Measurements from ENCODE around the gene BTD.
A peak's percentile ranks its signal among the peaks of the same experiment; 100 is the strongest.
"Not testable (repeated sequence)": the region's sequence is repeated elsewhere in the genome, so short reads cannot be mapped to it uniquely, and the experiment has no call there.

BTD gene

DNA sequence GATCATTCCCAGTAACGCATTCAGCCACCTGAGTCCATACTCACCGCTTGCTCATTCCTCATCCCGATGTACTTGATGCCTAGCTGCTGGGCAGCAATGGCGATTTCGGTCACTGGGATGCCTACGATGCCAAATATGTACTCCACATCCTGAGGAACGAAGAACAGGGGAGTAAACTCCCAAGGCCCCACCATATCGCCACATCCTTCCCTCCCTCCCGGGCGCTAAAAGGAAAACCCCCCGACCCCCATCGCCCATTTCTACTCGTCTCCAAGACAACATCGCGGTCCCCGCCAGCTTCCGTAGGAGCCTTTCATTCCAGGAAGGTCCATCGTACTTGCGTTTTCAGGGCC is 523 bp upstream of the BTD start:
- no peak for DNase-seq (ENCODE audit: low read depth)
- TF ChIP-seq, protein P1, sequence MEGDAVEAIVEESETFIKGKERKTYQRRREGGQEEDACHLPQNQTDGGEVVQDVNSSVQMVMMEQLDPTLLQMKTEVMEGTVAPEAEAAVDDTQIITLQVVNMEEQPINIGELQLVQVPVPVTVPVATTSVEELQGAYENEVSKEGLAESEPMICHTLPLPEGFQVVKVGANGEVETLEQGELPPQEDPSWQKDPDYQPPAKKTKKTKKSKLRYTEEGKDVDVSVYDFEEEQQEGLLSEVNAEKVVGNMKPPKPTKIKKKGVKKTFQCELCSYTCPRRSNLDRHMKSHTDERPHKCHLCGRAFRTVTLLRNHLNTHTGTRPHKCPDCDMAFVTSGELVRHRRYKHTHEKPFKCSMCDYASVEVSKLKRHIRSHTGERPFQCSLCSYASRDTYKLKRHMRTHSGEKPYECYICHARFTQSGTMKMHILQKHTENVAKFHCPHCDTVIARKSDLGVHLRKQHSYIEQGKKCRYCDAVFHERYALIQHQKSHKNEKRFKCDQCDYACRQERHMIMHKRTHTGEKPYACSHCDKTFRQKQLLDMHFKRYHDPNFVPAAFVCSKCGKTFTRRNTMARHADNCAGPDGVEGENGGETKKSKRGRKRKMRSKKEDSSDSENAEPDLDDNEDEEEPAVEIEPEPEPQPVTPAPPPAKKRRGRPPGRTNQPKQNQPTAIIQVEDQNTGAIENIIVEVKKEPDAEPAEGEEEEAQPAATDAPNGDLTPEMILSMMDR (conservative IDR thresholded peaks at IDR 0.05; ENCODE audit: low read depth, low read length): no peak

DNA sequence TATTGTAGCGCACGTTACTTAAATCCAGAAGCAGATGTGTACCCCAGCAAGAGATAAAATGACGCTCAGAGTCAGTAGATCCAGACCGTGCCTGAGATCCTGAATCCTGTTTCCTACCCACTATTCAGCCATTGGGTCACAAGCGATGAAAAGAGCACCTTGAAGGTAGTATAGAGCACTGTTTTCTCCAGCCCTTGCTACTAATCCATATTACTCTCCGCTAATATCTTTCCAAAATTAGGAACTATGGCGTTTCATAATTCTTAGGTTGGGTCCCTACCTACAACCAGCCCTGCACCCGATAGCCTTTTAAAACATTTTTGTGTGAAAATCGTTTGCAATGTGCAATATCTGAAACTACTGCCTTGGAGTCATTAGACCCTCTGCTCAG is 596 bp downstream of the BTD start:
- DNase-seq (ENCODE audit: low read depth): no peak
- TF ChIP-seq, protein P1 (conservative IDR thresholded peaks at IDR 0.05; ENCODE audit: low read depth, low read length): no peak
- peak overlapping the region; percentile 71 for H3K4me3 ChIP-seq (ENCODE audit: low read depth, low read length)

More for the DNA sequence above, 523 bp upstream of the BTD start:
- peak overlapping the region; percentile 71 for H3K4me3 ChIP-seq (ENCODE audit: low read depth, low read length)

DNA sequence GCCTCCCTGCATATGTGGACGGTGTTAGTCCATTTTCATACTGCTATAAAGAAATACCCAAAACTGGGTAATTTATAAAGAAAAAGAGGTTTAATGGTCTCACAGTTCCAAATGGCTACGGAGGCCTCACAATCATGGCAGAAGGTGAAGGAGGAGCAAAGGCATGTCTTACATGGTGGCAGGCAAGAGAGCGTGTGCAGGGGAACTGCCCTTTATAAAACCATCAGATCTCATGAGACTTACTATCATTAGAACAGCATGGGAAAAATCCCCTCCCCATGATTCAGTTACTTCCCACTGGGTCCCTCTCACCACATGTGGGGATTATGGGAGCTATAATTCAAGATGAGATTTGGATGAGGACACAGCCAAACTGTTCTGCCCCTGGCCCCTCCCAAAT is 1.3 kb downstream of the BTD start:
- DNase-seq (ENCODE audit: low read depth); H3K4me3 ChIP-seq (ENCODE audit: low read depth, low read length): not testable (repeated sequence)

DNA sequence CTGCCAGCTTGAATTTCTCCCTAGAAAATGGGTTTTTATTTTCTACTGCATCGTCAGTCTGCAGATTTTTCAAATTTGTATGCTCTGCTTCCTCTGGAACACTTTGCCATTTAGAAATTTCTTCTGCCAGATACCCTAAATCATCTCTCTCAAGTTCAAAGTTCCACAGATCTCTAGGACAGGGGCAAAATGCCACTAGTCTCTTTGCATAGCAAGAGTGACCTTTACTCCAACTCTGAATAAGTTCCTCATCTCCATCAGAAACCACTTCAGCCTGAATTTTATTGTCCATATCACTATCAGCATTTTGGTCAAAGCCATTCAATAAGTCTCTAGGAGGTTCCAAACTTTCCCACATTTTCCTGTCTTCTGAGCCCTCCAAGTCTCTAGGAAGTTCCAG is 3.0 kb downstream of the BTD start:
- H3K4me3 ChIP-seq (ENCODE audit: low read depth, low read length); DNase-seq (ENCODE audit: low read depth): not testable (repeated sequence)

DNA sequence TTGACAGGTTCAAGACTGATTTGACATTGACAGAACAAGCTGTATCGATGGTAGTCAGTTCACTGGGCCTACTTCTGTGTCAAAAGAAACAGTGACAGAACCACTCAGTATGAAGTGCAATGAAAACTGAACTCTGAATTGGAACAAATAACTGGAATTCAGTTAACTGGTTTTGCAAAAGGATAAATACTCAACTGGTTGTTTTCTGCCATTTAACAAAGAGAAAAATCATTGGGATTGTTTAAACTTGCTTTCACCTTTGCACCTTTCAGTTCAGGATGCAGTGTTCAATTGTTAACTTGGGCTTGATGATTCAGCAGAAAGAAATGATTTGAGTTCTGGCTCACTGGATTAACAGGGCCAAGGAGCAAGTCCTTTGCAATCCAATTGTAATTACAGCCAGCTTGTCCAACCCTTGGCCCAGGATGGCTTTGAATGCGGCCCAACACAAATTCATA is 4.9 kb downstream of the BTD start:
- no peak overlapping the region for H3K4me3 ChIP-seq (ENCODE audit: low read depth, low read length)
- DNase-seq (ENCODE audit: low read depth): peak; percentile 24
- TF ChIP-seq, protein P1 (conservative IDR thresholded peaks at IDR 0.05; ENCODE audit: low read depth, low read length): no peak

DNA sequence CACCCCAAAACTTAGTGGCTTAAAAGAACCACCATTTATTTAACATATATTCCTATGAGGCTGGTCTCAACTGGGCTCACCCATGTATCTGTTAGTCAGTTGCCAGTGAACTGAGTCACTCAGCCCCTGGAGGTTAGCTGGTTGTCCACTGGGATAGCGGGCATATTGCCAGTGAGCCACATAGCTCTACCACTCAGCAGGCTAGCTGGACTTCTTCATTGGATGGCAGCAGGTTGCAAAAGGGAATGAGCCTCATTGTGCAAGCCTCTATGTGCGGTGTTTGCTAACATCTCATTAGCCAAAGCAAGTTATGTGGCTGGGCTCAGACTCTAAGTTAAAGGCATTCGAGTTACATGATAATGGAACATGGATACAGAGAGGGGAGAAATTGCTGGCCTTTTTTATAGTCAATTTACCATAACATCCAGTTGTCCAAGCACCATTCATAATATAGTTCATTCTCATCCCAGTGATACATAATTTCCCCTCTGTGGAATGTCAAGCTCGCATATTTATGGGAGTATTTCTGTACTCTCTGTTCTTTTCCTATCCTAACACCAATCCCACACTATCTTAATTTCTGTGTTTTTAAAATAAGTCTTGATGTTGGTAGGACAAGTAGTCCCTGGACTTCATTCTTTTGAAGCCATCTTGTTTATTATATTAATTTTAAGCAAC is 8.7 kb downstream of the BTD start:
- H3K4me3 ChIP-seq (ENCODE audit: low read depth, low read length): no peak overlapping the region
- peak; percentile 80 for DNase-seq (ENCODE audit: low read depth)

DNA sequence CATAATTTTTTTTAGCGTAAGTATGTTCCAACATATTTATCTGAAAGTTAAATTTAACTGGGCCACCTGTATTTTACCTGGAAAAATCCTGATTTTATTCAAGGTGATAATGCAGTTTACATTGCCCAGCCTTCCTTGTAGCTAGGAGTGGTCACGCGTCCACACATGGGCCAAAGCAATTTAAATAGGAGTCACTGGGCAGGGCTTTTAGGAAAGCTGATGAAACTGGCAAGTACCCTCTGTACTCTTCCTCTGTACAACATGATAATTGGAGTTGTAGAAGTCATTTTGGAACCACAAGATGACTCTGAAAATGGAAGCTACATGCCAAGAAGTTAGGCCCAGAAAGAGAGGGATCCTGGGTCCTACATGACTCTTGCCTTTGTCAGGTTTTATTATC is 9.5 kb downstream of the BTD start:
- TF ChIP-seq, protein P1 (conservative IDR thresholded peaks at IDR 0.05; ENCODE audit: low read depth, low read length): no peak
- no peak overlapping the region for H3K4me3 ChIP-seq (ENCODE audit: low read depth, low read length)
- no peak for DNase-seq (ENCODE audit: low read depth)

More for the DNA sequence above, 8.7 kb downstream of the BTD start:
- TF ChIP-seq, protein P1 (conservative IDR thresholded peaks at IDR 0.05; ENCODE audit: low read depth, low read length): no peak

DNA sequence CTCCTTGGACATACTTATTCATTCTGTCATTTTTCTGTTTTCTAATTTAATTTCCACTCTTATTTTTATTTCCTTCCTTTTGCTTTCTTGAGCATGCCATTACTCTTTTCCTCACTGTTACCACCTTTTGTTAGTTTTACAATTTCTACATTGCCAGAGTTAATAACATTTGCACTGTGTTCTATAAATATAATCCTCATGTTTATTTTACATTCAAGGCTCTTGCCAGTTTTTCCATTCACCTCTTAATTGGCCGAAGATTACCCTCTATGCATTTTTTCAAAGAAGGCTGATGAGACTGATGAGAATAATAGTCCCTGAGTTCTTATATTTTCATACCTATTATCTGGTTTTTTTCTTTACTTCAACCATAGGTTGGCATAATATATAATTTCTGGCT is 10.5 kb downstream of the BTD start:
- no peak for DNase-seq (ENCODE audit: low read depth)
- H3K4me3 ChIP-seq (ENCODE audit: low read depth, low read length): no peak overlapping the region
- TF ChIP-seq, protein P1 (conservative IDR thresholded peaks at IDR 0.05; ENCODE audit: low read depth, low read length): no peak

All from choroid plexus epithelial cell (primary cell).